ENCODE measurements around the gene SLC30A5.
A peak's percentile ranks its signal among the peaks of the same experiment; 100 is the strongest.

SLC30A5 gene

GRCh38 chr5:69052181-69052580 is 41.6 kb upstream of the SLC30A5 start:
- TF ChIP-seq CTCF (IDR thresholded peaks at IDR 0.05; ENCODE audit: low read length, missing control alignments), result no peak
- no peak overlapping the region for H3K4me3 ChIP-seq (replicated peaks; ENCODE audit: low read depth, low read length)
- no peak for DNase-seq (ENCODE audit: low read depth)

GRCh38 chr5:69074664-69075521 is 18.9 kb upstream of the SLC30A5 start:
- no peak for DNase-seq (ENCODE audit: low read depth)
- no peak for TF ChIP-seq CTCF (IDR thresholded peaks at IDR 0.05; ENCODE audit: low read length, missing control alignments)
- H3K4me3 ChIP-seq (replicated peaks; ENCODE audit: low read depth, low read length), result no peak overlapping the region

- no peak for TF ChIP-seq CTCF (IDR thresholded peaks at IDR 0.05; ENCODE audit: low read length, missing control alignments)
- H3K4me3 ChIP-seq (replicated peaks; ENCODE audit: low read depth, low read length), result no peak overlapping the region
- DNase-seq (ENCODE audit: low read depth), result no peak
These were observed 18.2 kb upstream of the SLC30A5 start for GRCh38 chr5:69075522-69076179.

- no peak for DNase-seq (ENCODE audit: low read depth)
These were observed 14.8 kb upstream of the SLC30A5 start for GRCh38 chr5:69078921-69079540.

GRCh38 chr5:69079556-69079955 is 14.3 kb upstream of the SLC30A5 start:
- DNase-seq (ENCODE audit: low read depth), result no peak
- H3K4me3 ChIP-seq (replicated peaks; ENCODE audit: low read depth, low read length), result no peak overlapping the region
- TF ChIP-seq CTCF (IDR thresholded peaks at IDR 0.05; ENCODE audit: low read length, missing control alignments), result no peak

More at GRCh38 chr5:69078921-69079540, 14.8 kb upstream of the SLC30A5 start:
- H3K4me3 ChIP-seq (replicated peaks; ENCODE audit: low read depth, low read length), result no peak overlapping the region
- TF ChIP-seq CTCF (IDR thresholded peaks at IDR 0.05; ENCODE audit: low read length, missing control alignments), result no peak

GRCh38 chr5:69083412-69083811 is 10.4 kb upstream of the SLC30A5 start:
- TF ChIP-seq CTCF (IDR thresholded peaks at IDR 0.05; ENCODE audit: low read length, missing control alignments), result no peak
- DNase-seq (ENCODE audit: low read depth), result peak; percentile 21
- no peak overlapping the region for H3K4me3 ChIP-seq (replicated peaks; ENCODE audit: low read depth, low read length)
